ENCODE measurements around the gene UBA1. TPM values are rescaled to one million over a fixed set of nuclear protein-coding genes. Genes with fewer than 3 reads are reported as not detected.

Gene UBA1
- total RNA-seq, 2 donors from 2014 or later: 185 to 286 TPM

DNA sequence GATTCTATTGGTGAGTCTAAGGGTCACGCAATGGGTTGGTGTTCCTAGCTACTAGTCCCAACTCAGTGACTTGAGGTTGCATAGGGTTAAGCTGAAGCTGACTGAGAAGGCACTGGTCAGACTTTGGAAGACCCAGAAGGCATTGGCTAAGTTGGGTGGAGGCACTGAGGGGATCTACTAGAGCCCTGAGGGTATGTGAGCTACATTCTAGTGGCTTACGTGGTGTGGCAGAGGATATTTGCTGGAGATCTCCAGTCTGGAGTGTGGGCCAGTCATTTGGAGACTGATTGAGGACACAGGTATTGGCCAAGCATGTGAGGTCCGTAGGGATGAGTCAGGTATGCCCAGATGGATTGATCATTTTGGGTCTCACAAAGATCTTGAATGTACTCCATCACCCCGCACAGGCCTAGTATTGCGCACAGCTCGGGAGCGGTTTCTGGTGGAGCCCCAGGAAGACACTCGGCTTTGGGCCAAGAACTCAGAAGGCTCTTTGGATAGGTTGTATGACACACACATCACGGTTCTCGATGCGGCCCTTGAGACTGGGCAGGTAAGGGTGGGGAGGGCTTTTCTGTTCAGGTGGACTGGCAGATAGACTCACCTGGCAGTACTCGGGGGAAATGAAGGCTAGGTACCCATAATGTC lies 46.4 kb downstream of the UBA1 start:
- H3K9me3 ChIP-seq: no peaks in the 10 kb centered on the region
- H3K27me3 ChIP-seq (replicated peaks; ENCODE audit: insufficient read depth): no peaks in the 10 kb centered on the region
- no peaks in the 10 kb centered on the region for H3K36me3 ChIP-seq
- TF ChIP-seq POLR2A (IDR thresholded peaks at IDR 0.05) (no peak), POLR2AphosphoS5 (IDR thresholded peaks at IDR 0.05) (no peak), CTCF (IDR thresholded peaks at IDR 0.05) (no peak)
- intact Hi-C loops (cut with DNase I): no loop called here
- no peak for DNase-seq (ENCODE audit: low spot score)
- WGBS: 97% methylated on average over 12 of the region's 12 CpGs
- H3K27ac ChIP-seq: no peak overlapping the region
- no peak overlapping the region for H3K4me3 ChIP-seq
- no peaks in the 10 kb centered on the region for H3K4me1 ChIP-seq (replicated peaks)

DNA sequence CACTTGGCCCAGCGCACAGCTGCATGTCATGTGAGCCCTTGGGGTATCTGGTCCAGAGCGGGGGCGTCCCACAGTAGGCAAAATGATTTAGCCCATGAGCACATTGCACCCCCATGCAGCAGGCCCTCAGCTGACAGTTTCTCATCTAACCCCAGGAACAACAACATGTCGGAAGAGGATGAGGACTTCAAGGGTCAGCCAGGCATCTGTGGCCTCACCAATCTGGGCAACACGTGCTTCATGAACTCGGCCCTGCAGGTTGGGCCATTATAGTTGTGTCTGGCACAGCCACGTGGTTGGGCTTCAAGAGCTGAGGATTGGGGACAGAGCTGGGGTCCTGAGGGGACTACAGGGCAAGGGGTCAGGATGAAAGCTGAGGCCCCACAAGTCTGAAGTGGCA lies 47.0 kb downstream of the UBA1 start:
- 88% methylated on average over 7 of the region's 7 CpGs for WGBS
- Histone ChIP-seq H3K4me1 (replicated peaks) (no peaks in the 10 kb centered on the region), H3K9me3 (no peaks in the 10 kb centered on the region), H3K4me3 (no peak overlapping the region), H3K27me3 (replicated peaks; ENCODE audit: insufficient read depth) (no peaks in the 10 kb centered on the region), H3K27ac (no peak overlapping the region), H3K36me3 (no peaks in the 10 kb centered on the region)
- no peak for DNase-seq (ENCODE audit: low spot score)
- intact Hi-C loops (cut with DNase I): no loop called here
- TF ChIP-seq POLR2AphosphoS5 (IDR thresholded peaks at IDR 0.05) (no peak), POLR2A (IDR thresholded peaks at IDR 0.05) (no peak), CTCF (IDR thresholded peaks at IDR 0.05) (no peak)

- no peaks in the 10 kb centered on the region for H3K4me1 ChIP-seq (replicated peaks)
- no peaks in the 10 kb centered on the region for H3K36me3 ChIP-seq
- no peaks in the 10 kb centered on the region for H3K27me3 ChIP-seq (replicated peaks; ENCODE audit: insufficient read depth)
- DNase-seq (ENCODE audit: low spot score): no peak
- TF ChIP-seq POLR2A (IDR thresholded peaks at IDR 0.05): no peak
- no peak for TF ChIP-seq CTCF (IDR thresholded peaks at IDR 0.05)
- no peak for TF ChIP-seq POLR2AphosphoS5 (IDR thresholded peaks at IDR 0.05)
- H3K27ac ChIP-seq: no peak overlapping the region
- H3K4me3 ChIP-seq: no peak overlapping the region
- intact Hi-C loops (cut with DNase I): no loop called here
- H3K9me3 ChIP-seq: no peaks in the 10 kb centered on the region
- WGBS: 97% methylated on average over 10 of the region's 18 CpGs
Measured at GRCh38 chrX:47241201-47242011, 47.8 kb downstream of the UBA1 start.

GRCh38 chrX:47242321-47242720 lies 48.7 kb downstream of the UBA1 start:
- TF ChIP-seq POLR2AphosphoS5 (IDR thresholded peaks at IDR 0.05): no peak
- TF ChIP-seq CTCF (IDR thresholded peaks at IDR 0.05): no peak
- no peak for TF ChIP-seq POLR2A (IDR thresholded peaks at IDR 0.05)
- Histone ChIP-seq H3K27ac (no peak overlapping the region), H3K27me3 (replicated peaks; ENCODE audit: insufficient read depth) (no peaks in the 10 kb centered on the region), H3K4me1 (replicated peaks) (no peaks in the 10 kb centered on the region), H3K36me3 (no peaks in the 10 kb centered on the region), H3K9me3 (no peaks in the 10 kb centered on the region), H3K4me3 (no peak overlapping the region)
- intact Hi-C loops (cut with DNase I): no loop called here
- DNase-seq (ENCODE audit: low spot score): no peak
- 91% methylated on average over 10 of the region's 10 CpGs for WGBS

- no peak for TF ChIP-seq POLR2AphosphoS5 (IDR thresholded peaks at IDR 0.05)
- Histone ChIP-seq H3K36me3 (no peaks in the 10 kb centered on the region), H3K27me3 (replicated peaks; ENCODE audit: insufficient read depth) (no peaks in the 10 kb centered on the region), H3K4me3 (no peak overlapping the region), H3K4me1 (replicated peaks) (no peaks in the 10 kb centered on the region), H3K27ac (no peak overlapping the region), H3K9me3 (no peaks in the 10 kb centered on the region)
- no peak for DNase-seq (ENCODE audit: low spot score)
- WGBS: 94% methylated on average over 7 of the region's 14 CpGs
- intact Hi-C loops (cut with DNase I): no loop called here
Measured at GRCh38 chrX:47243351-47243750, 49.7 kb downstream of the UBA1 start.

Data from prostate gland (tissue), 2 donors.